NCI-H128 (cell line): ENCODE measurements around the gene YY1.
"Not testable (repeated sequence)": the region's sequence is repeated elsewhere in the genome, so short reads cannot be mapped to it uniquely, and the experiment has no call there.

Source experiments
- DNase-seq: peaks from one replicate; lab custom pipeline; 2025; ENCODE audit not compliant: unreplicated experiment; lab: John Stamatoyannopoulos, UW

YY1 gene

DNA sequence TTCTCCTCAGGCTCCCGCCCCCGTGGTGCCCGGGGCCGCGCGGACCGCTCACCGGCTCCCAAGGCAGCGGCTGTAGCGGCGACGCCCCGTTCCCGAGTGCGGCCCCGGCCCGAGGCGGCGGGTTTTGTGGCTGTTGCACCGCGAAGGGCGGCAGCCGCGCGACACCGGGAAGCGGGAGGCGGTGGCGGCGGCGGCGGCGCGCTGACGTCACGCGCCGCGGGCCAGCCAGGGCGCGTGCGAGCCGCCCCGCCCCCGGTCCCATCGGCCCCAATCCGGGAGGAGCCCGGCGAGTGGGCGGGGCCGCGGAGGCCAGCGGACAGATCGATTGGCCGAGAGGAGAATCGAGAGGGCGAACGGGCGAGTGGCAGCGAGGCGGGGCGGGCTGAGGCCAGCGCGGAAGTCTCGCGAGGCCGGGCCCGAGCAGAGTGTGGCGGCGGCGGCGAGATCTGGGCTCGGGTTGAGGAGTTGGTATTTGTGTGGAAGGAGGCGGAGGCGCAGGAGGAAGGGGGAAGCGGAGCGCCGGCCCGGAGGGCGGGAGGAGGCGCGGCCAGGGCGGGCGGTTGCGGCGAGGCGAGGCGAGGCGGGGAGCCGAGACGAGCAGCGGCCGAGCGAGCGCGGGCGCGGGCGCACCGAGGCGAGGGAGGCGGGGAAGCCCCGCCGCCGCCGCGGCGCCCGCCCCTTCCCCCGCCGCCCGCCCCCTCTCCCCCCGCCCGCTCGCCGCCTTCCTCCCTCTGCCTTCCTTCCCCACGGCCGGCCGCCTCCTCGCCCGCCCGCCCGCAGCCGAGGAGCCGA is at the start of gene YY1:
Gene YY1, plus strand, starts transcription at position 726 of the 792 bp plus-strand sequence. CDS start 101 bp downstream, outside the sequence.
- DNase-seq: peak; percentile 97

DNA sequence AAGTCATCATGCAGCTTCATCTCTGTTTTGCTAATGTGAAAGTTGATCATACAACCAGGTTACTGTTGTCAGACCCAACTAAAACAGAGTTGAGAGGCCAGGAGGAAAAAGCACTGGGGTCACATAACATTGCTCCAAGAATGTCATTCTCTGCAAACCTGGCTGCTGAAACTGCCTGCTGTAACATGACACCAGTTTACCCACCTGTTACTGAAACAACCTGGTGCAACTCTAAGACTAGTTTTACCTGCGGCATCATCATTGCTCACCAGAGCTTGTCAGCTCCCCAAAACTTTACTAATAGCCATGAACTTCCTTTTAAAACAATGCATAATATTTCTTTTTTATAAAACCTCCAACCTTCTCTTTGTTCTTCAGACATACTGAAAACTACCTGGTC is 48.8 kb upstream of the YY1 start:
- no peak for DNase-seq

DNA sequence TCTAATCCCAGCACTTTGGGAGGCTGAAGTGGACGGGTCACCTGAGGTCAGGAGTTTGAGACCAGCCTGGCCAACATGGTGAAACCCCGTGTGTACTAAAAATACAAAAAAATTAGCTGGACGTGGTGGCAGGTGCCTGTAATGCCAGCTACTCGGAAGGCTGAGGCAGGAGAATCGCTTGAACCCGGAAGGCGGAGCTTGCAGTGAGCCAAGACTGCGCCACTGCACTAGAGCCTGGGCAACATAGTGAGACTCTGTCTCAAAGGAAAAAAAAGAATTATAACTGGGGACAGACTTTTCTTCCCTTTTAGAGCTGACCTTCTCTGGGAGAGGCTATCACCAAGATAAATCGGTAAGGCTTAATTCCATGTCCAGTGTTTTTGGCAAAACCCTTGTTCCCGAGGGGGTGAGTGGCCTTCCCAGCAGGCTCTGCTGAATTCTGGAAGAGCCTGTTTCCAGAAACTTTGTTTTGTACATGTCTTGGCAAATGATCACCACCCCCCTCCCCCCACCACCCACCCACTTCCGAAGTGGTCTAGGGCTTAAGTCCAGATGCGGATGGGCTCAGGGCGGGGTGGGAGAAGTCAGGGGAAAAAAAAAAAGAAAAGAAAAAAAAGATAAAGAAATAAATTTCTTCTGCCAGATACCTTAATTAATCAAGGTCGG is 47.2 kb upstream of the YY1 start:
- DNase-seq: no peak

DNA sequence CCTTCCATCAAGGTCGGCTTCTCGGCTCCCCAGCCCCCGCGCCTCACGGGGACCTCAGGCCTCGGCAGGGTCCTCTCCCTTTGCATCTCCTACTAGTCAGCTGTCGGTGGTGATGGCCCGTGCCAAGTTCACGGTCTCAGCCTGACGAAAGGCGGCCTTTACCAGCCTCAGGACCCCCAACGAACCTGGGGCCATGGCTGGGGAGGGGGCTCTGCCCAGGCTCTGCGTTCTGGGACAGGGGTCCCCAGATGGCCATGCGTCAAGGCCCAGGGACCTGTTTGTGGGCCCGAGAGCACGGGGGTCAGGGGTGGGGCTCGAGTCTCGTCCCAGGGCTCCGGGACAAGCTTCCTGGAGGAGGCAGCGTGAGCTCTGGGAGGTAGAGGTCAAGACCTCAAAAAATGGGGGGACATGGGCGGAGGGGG is 46.7 kb upstream of the YY1 start:
- no peak for DNase-seq

DNA sequence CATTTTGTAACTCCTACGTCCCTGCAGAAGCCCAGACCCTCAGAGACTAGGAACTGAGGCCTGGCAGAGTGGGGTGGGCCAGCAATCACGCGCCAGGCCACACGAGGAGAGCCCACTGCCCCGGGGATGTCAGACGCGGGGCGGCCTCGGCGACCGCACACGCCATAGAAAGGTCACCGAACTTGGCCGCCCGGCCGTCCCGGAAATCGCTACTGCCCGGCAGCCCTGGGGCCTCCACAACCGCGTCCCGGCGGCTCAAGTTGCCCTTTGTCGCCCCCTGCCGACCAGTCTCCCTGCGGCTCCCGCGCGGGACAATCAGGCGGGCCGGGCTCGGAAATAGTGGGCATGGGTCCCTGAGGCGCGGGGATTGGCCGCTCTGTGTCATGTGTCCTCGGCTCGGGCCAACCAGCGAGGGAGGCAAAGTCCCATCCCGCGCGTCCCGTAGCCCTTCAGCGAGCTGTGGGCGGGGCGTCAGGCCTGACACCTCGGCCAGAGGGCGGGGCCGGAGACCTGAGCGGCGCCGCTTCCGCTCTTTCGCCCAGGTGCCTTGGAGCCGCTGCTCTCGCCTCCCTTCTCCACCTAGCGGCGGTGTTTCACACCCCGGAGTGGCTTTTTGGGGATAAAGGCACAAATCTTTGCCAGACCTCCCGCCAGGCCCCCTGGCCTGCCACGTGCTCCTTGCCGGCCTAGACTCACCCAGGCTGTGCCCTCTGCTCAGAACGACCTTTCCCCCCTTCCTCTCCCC is 46.1 kb upstream of the YY1 start:
- peak; percentile 100 for DNase-seq

DNA sequence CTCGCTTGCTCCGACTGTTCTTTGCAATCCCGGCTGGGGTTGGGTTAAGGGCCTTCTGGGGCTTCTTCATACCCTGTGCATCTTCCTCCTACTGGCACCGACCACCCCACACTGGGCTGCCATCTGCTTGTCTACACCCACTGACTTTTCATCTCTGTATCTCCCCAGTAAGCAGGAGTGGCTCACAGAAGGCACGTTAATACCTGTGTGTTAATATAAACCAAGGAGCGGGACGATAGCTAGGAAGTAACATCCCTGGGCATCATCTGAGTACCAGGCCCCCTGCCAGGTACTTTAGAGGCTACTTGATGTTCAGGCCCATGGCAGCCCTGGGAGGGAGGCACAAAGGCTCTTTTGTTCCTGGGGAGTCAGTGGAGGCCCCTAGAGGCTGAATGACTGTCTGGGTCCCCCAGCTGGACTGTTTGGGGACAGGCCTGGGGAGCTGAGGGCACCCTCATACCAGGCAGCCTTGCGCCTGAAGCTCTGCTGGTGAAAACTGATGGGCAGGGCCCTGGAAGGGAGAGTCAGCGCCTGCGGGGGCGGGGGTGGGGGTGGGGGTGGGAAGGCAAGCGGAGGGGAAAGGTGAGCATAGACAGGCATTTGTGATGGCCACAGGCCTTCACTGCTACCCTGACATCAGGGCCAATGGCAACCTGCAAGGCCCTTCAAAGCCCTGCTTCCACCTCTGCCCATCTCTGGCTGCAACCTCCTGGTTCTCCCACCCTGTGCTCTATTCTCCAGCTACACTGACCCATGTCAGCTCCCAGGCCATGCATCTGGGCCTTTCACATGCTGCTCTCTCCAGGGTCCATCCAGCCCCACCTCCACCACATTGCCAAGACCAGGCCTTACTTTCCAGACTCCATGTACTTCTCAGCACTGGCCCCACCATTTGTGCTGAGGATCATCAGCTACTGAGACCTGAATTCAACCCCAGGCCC is 45.3 kb upstream of the YY1 start:
- DNase-seq: no peak

DNA sequence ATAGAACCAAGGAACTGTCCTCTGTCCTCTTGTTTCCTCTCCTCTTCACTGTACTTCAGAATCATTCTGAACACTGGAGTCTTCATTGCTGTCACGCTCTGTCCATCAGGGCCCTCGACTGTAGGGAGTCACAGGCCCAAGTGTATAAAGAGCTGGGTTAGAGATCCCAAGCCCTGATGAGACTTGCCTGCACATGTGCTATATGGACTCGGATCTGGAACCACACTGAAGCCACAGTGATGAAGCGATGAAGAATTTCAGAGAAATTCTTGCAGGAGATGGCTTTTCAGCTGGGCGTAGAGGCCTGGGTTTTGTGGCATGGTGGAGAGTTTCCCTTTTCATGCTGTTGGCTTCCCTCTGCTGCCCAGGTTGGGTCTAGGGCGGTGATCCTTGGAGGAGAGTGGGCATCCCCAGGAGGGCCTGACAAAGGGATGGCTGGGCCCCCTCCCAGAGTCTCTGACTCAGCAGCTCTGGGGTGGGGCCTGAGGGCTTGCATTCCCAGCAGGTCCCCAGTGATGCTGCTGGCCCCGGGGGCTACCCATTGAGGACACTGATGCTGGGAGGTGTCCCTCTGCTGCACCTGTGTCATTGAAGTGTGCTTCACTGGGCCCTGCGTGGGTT is 39.6 kb upstream of the YY1 start:
- no peak for DNase-seq

DNA sequence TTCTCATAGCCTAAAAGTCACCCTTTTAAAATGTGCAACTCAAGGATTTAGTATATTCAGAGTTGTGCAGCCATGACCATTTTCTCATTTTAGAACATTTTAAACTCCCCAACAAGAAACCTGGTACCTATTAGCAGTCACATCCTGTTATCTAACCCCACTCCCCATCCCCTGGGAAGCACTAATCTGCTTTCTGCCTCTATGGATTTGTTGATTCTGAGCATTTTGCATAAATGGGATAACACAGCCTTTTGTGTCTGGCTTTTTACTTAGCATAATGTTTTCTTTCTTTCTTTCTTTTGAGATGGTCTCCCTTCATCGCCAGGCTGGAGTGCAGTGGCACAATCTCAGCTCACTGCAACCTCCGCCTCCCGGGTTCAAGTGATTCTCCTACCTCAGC is 38.6 kb upstream of the YY1 start:
- DNase-seq: no peak

DNA sequence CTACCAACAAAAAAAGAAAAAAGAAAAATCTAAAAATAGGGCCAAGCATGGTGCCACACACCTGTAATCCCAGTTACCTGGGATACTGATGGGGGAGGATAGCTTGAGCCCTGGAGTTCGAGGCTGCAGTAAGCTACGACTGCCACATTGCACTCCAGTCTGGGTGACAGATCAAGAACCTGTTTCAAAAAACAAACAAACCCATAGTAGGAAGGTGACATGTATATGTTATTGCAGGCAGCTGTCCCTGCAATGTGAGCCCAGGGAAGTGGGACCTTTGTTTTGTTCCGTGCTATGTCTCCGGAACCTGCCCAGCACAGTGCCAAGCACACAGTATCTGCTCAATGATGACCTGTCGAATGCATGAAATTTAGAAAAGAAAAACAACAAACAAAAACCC is 37.2 kb upstream of the YY1 start:
- no peak for DNase-seq

DNA sequence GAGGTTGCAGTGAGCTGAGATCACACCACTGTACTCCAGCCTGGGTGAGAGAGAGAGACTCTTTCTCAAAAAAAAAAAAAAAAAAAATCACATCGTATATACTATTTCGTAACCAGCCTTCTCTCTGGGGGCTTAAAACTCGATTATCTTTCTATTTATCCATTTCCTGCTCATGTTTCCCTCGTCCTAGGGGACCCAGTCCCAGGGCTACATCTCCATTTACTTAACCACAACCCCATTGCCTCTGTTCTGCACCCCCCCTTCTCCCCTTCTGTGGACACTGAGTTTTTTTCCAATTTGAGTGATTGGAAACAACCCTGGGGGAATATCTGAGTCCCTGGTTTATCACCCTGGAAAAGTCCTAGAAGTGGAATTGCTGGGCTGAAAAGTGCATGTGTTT is 36.2 kb upstream of the YY1 start:
- DNase-seq: no peak

DNA sequence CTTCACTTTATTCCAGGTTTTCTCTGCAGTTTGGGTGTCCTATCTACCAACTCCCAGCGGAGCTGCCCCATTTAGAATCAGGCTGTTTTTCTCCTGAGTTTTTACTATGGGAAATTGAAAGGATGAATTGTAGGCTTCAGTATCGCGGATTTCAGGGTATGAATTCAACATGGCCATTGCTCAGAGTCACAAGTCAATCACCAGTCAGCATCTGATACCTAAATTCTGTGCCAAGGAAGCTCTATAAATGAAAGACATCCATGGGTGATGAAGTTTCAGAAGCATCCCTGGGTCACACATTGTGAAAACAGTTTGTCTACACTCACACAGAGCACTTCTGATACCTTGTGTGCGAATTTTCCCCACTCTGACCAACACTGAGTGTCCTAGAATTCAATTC is 35.8 kb upstream of the YY1 start:
- no peak for DNase-seq

DNA sequence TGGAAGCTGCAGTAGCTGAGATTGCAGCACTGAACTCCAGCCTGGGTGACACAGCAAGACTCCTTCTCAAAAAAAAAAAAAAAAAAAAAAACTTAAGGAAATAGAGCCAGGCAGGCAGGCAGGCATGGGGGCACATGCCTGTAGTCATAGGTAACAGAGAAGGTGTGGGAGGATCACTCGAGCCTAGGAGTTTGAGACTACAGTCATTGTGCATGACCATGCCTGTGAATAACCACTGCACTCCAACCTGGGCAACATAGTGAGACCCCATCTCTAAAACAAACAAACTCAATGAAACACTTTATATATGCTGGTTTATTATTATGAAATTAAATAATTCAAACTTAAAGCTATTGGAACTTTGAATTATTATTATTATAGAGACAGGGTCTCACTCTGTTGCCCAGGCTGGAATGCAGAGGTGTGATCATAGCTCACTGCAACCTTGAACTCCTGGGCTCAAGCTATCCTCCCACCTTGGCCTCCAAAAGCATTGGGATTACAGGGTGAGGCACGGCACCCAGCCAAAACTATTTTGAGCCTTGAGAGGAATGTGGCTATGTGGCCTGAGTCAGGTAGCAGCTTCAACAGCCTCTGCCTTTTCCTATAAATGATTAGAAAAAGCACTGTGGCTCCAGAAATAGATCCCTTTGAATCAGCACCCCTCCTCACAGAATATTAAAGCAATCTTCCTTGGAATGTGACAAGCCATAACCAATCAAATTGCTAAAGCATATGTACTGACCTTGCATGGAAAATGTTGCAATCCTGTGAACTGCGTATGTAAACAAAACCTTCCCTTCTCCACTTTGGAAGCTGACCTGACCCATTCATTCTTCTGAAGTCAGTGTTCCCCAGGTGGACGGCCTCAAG is 34.7 kb upstream of the YY1 start:
- no peak for DNase-seq

DNA sequence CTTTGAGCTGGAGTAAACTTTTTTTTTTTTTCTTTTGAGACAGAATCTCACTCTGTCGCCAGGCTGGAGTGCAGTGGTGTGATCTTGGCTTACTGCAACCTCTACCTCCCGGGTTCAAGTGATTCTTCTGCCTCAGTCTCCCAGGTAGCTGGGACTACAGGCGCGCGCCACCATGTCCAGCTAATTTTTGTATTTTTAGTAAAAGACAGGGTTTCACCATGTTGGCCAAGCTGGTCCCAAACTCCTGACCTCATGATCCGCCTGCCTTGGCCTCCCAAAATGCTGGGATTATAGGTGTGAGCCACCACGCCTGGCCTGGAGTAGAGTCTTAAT is 34.1 kb upstream of the YY1 start:
- DNase-seq: not testable (repeated sequence)

DNA sequence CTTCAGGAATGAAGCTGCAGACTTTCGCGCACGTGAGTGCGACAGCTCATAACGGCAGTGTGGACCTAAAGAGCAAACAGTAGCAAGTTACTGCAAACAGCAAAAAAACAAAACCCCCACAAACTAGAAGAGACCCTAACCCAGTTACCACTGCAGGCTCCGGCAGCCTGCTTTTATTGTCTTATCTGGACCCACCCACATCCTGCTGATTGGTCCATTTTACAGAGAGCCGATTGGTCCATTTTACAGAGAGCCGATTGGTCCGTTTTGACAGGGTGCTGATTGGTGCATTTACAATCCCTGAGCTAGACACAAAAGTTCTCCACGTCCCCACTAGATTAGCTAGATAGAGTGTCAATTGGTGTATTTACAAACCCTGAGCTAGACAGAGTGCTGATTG is 31.4 kb upstream of the YY1 start:
- not testable (repeated sequence) for DNase-seq

DNA sequence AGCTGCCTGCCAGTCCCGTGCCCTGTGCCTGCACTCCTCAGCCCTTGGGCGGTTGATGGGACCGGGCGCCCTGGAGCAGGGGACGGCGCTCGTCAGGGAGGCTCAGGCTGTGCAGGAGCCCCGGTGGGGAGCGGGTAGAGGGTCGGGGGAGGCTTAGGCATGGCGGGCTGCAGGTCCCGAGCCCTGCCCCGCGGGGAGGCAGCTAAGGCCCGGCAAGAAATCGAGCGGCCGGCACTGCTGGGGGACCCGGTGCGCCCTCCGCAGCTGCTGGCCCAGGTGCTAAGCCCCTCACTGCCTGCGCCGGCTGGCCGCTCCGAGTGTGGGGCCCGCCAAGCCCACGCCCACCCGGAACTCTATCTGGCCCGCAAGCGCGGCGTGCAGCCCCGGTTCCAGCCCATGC is 30.8 kb upstream of the YY1 start:
- DNase-seq: not testable (repeated sequence)

DNA sequence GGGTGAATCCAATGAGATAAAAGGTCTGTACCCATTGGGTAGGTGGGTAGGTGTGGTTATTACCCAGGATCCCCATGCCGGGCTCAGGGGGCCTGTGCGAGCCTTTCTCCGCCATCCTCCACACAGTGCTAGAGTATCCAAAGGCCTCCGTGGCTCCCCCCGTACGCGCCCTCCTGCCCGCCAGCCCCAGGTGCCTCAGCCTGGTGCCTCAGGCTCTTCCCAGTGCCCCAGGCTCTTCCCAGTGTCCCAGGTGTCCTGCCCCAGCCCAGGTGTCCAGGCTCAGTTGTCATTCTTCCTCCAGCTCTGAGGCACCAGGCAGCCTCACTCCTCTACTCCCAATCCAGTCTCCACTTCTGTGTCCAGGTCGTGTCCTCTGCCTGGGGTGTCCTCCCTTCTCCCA is 27.6 kb upstream of the YY1 start:
- DNase-seq: no peak

DNA sequence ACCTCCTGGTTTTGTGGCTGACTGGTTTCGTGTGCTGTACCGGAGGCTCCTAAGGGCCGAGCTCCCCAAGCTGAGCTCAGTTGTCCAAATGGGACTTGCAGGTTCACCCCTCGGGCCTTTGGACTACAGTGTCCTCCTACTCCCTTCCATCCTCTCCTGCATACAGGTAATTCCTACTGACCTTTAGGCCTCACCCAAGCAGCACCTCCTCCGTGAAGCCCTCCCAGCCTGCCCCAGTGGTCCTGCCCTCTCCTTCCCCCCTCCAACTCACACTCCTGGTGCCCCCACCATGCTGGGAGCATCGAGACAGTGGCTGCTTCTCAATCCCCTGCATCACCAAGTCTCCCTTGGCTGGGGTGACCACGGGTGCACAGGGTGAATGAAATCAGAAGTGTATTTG is 27.1 kb upstream of the YY1 start:
- DNase-seq: no peak

DNA sequence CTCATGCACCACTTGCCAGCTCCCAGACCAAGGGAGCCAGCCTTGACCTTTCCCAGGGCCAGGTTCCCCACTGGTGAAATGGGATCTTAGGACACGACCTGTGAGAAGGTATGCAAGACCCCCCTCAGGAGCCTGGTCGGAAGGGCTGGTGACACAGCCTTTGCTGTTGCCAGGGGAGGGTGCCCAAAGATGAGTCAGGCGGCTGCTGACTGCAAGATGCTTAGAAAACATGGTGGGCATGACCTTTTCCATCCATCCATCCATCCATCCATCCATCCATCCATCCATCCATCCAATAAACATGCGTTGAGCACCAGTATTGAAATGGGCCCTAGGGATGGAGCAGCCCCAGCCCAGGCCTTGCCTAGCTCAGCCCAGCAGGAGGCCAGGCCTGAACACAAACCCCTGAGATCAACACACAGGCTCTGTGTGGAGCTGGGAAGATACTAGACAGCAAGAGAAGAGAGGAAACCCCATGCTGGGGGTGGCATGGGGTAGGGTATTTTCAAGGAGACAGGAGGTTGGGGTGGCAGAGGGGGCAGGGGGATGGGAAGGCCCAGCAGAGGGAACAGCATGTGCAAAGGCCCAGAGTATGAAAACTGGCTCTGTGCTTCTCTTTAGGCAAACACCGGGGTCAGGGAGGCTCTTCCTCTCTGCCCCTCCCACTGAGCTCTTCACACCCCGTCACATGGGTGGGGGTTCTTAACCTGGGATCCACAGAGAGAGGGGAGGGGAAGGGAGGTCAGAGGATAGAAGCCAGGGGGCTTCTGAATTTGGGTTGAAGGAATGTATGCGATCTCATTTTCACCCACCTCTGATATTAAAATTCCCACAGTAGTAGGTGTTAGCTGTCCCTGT is 26.2 kb upstream of the YY1 start:
- no peak for DNase-seq

DNA sequence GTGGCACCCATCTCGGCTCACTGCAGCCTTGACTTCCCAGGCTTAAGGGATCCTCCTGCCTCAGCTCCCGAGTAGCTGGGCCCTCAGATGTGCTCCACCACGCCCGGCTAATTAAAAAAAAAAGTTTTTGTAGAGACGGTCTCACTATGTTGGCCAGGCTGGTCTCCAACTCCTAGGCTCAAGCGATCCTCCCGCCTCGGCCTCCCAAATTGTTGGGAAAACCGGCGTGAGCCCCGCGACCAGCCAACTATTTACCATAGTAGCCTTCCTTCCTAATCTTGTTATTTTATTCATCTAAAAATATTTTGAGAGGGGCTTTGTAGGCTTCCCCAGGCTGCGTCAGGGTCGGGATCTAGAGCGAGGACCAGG is 25.4 kb upstream of the YY1 start:
- no peak for DNase-seq
